Hepatocyte (in vitro differentiated cells): ENCODE results near the gene FAM43B. TPM values are rescaled to one million over a fixed set of nuclear protein-coding genes. Genes with fewer than 3 reads are reported as not detected.

Experiments used
- DNase-seq: peaks from one replicate; pipeline ENCODE4 v3.0.0-alpha.2; 2016; ENCODE audit warnings: low spot score
- H2AFZ ChIP-seq: fragments of 200-600 bp; sonication (generic); 2 replicates; pipeline ENCODE4 v1.6.0; 2016; ENCODE audit warnings: antibody characterized with exemption, mild to moderate bottlenecking
- H3K27ac ChIP-seq: fragments of 200-600 bp; sonication (generic); 2 replicates; pipeline ENCODE4 v1.5.1; 2016; ENCODE audit warnings: mild to moderate bottlenecking
- H3K27me3 ChIP-seq: fragments of 200-600 bp; sonication (generic); 2 replicates; pipeline ENCODE4 v1.6.1; 2016
- H3K36me3 ChIP-seq: fragments of 200-600 bp; sonication (generic); replicated peaks from 2 replicates; pipeline ENCODE4 v1.5.1; 2016; ENCODE audit warnings: low read depth; ENCODE audit not compliant: insufficient read depth
- H3K4me1 ChIP-seq: fragments of 200-600 bp; sonication (generic); 2 replicates; pipeline ENCODE4 v1.5.1; 2016; ENCODE audit warnings: mild to moderate bottlenecking, moderate library complexity; ENCODE audit not compliant: insufficient read depth
- H3K4me2 ChIP-seq: fragments of 200-600 bp; sonication (generic); 2 replicates; pipeline ENCODE4 v1.6.0; 2016
- H3K4me3 ChIP-seq: fragments of 200-600 bp; sonication (generic); 2 replicates; pipeline ENCODE4 v1.5.1; 2016; ENCODE audit warnings: mild to moderate bottlenecking
- H3K79me2 ChIP-seq: fragments of 200-600 bp; sonication (generic); 2 replicates; pipeline ENCODE4 v1.6.0; 2017; ENCODE audit warnings: mild to moderate bottlenecking
- H3K9me2 ChIP-seq: fragments of 200-600 bp; sonication (generic); replicated peaks from 2 replicates; pipeline ENCODE4 v1.6.0; 2017; ENCODE audit warnings: mild to moderate bottlenecking; ENCODE audit not compliant: insufficient read depth
- H3K9me3 ChIP-seq: fragments of 200-600 bp; sonication (generic); 2 replicates; pipeline ENCODE4 v1.5.1; 2016; ENCODE audit warnings: low read depth, mild to moderate bottlenecking
- H4K20me1 ChIP-seq: fragments of 200-600 bp; sonication (generic); 2 replicates; pipeline ENCODE4 v1.6.0; 2016; ENCODE audit warnings: mild to moderate bottlenecking; ENCODE audit not compliant: insufficient read depth, poor library complexity, severe bottlenecking
- EZH2 ChIP-seq: fragments of 200-600 bp; sonication (generic); IDR thresholded peaks from 2 replicates; pipeline ENCODE4 v1.6.1; 2016; ENCODE audit warnings: antibody characterized with exemption, mild to moderate bottlenecking, borderline replicate concordance
- EZH2phosphoT487 ChIP-seq: fragments of 200-600 bp; sonication (generic); IDR thresholded peaks from one replicate; pipeline ENCODE4 v1.6.1; 2018; ENCODE audit warnings: antibody characterized with exemption, mild to moderate bottlenecking, low read depth, moderate library complexity; ENCODE audit not compliant: unreplicated experiment, severe bottlenecking
- WGBS: methylation state at CpG from one replicate; pipeline ENCODE4 v1.1.6; 2016; ENCODE audit warnings: low lambda C conversion rate; ENCODE audit errors: missing lambda C conversion rate; 5-methylcytosine and 5-hydroxymethylcytosine counted together
- polyA plus RNA-seq: library from polyadenylated mRNA; unstranded; fragments of >200 nt; fragmentation: Nextera tagmentation; extraction: Ambion mirVana; gene quantifications from 2 replicates; pipeline ENCODE4 v1.2.1, GENCODE V29; 2016
- total RNA-seq: library from RNA; depleted of rRNA; stranded (reverse); fragments of >200 nt; gene quantifications from 2 replicates; pipeline ENCODE4 v1.2.3, GENCODE V29; 2014
- TF ChIP-seq, protein P1 (sequence below): fragments of 200-600 bp; sonication (generic); IDR thresholded peaks from 2 replicates; pipeline ENCODE4 v1.5.1; 2016; ENCODE audit warnings: antibody characterized with exemption, mild to moderate bottlenecking; ENCODE audit not compliant: poor library complexity

Gene FAM43B
- total and polyA plus RNA-seq, 2 experiments from 2014 or later: 0.10 to 0.81 TPM

DNA sequence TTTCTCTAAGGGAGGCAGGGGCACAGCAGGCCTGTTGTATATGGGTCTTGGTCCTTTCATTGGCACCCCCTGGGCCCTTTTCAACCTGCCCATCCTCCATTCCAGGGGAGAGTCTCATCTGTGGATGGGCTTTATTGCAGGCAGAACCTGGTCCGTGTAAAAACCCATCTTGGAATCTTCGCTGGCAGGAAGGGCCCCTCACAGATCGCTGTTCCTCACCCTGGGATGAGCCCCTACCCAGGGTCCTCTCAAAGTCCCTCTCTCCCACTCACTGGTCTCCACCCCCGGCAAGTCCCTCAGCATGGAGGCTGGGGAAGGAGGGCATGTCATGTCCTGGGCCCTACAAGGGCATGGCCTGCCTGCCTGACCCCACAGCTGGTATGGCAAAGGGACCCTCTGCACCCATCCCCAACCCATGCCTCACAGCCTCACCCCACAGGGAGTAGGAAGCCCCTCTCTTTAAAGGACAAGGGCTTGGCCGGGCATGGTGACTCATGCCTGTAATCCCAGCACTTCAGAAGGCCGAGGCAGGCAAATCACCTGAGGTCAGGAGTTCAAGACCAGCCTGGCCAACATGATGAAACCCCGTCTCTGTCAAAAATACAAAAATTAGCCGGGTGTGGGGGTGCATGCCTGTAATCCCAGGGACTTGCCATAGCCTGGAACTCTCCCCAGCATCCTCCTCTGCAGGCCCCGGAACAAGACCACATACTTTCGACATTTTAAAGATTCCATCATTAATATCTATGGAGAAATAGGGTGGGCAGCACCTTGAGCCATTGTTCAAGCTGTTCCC is 23.4 kb downstream of the FAM43B start:
- H3K27ac ChIP-seq: no peak overlapping the region
- H3K9me2 ChIP-seq: no peaks in the 10 kb centered on the region
- 66% methylated on average over 10 of the region's 10 CpGs for whole genome bisulfite sequencing
- DNase-seq: no peak
- no peak overlapping the region for H3K4me2 ChIP-seq
- peaks cover 6% of the 10 kb centered on the region for H3K27me3 ChIP-seq
- H3K9me3 ChIP-seq: no peaks in the 10 kb centered on the region
- H3K36me3 ChIP-seq: no peaks in the 10 kb centered on the region
- no peaks in the 10 kb centered on the region for H3K4me1 ChIP-seq
- H3K4me3 ChIP-seq: no peak overlapping the region
- no peaks in the 10 kb centered on the region for H3K79me2 ChIP-seq
- TF ChIP-seq, protein P1, sequence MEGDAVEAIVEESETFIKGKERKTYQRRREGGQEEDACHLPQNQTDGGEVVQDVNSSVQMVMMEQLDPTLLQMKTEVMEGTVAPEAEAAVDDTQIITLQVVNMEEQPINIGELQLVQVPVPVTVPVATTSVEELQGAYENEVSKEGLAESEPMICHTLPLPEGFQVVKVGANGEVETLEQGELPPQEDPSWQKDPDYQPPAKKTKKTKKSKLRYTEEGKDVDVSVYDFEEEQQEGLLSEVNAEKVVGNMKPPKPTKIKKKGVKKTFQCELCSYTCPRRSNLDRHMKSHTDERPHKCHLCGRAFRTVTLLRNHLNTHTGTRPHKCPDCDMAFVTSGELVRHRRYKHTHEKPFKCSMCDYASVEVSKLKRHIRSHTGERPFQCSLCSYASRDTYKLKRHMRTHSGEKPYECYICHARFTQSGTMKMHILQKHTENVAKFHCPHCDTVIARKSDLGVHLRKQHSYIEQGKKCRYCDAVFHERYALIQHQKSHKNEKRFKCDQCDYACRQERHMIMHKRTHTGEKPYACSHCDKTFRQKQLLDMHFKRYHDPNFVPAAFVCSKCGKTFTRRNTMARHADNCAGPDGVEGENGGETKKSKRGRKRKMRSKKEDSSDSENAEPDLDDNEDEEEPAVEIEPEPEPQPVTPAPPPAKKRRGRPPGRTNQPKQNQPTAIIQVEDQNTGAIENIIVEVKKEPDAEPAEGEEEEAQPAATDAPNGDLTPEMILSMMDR: no peak
- TF ChIP-seq EZH2phosphoT487 (no peak), EZH2 (no peak)
- no peak overlapping the region for H2AFZ ChIP-seq
- no peaks in the 10 kb centered on the region for H4K20me1 ChIP-seq

DNA sequence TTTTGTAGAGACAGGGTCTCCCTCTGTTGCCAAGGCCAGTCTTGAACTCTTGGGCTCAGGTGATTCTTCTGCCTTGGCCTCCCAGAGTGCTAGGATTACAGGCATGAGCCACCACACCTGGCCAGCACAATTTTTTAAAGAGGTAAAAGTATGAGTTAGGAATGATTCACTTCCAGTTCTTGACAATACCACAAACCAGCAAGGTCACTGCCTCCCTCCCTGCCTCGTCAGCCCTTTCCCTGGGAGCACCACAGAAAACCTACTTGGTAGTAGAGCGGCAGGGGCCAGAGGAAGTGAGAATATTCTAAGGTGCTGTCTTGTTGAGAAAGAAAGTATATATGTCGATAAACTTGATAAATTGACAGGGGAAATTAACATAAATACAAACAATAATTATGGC is 25.7 kb downstream of the FAM43B start:
- DNase-seq: no peak
- 91% methylated on average over 3 of the region's 3 CpGs for WGBS
- TF ChIP-seq EZH2 (no peak), EZH2phosphoT487 (no peak)
- TF ChIP-seq, protein P1: no peak

DNA sequence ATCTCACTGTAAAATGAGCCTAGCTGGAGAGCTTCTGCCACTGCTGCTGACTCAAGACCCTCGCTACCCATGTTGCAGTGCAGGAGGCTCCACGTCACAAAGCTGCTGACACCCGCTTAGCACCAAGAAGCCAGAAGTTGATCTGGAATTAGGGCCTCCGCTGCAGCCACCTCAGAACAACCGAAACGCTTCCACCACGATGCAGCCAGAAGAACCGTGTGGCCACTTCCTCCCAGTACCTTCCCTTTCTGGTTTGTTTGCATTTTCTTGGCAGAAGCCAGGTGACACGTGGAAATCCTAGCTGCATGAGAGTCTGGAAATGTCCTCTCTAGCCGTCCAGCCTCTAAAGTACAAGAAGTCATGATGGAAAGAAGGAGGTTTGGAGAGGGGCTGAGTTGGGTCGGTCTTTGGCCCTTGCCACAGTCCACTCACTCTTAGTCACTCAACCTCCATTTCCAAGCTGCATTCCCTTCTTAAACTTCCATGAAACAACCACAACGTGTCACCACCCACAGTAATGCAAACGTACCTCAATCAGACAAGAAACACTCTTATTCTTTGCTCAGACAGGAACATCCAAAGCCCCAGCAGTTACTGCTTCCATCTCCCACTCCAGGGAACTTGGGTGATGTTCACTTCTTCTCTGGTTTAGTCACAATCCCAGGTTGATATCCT is 26.5 kb downstream of the FAM43B start:
- Histone ChIP-seq H3K9me2 (no peaks in the 10 kb centered on the region), H3K27ac (no peak overlapping the region), H4K20me1 (no peaks in the 10 kb centered on the region), H3K4me3 (no peak overlapping the region), H2AFZ (no peak overlapping the region), H3K79me2 (no peaks in the 10 kb centered on the region), H3K9me3 (no peaks in the 10 kb centered on the region), H3K4me2 (no peak overlapping the region), H3K36me3 (no peaks in the 10 kb centered on the region), H3K27me3 (no peaks in the 10 kb centered on the region), H3K4me1 (no peaks in the 10 kb centered on the region)
- WGBS: 83% methylated on average over 13 of the region's 13 CpGs
- DNase-seq: no peak
- TF ChIP-seq, protein P1: no peak
- TF ChIP-seq EZH2: no peak
- TF ChIP-seq EZH2phosphoT487: no peak

More for the DNA sequence above, 25.7 kb downstream of the FAM43B start:
- H3K27ac ChIP-seq: no peak overlapping the region
- H3K9me3 ChIP-seq: no peaks in the 10 kb centered on the region
- no peaks in the 10 kb centered on the region for H3K9me2 ChIP-seq
- H3K4me2 ChIP-seq: no peak overlapping the region
- no peaks in the 10 kb centered on the region for H4K20me1 ChIP-seq
- H3K79me2 ChIP-seq: no peaks in the 10 kb centered on the region
- no peaks in the 10 kb centered on the region for H3K4me1 ChIP-seq
- no peak overlapping the region for H3K4me3 ChIP-seq
- no peaks in the 10 kb centered on the region for H3K36me3 ChIP-seq
- H3K27me3 ChIP-seq: peaks cover 6% of the 10 kb centered on the region
- H2AFZ ChIP-seq: no peak overlapping the region
